A673 (cell line): Measurements from ENCODE around the gene NSRP1. TPM values are rescaled to one million over a fixed set of nuclear protein-coding genes. Genes with fewer than 3 reads are reported as not detected.
"Not testable (repeated sequence)": the region's sequence is repeated elsewhere in the genome, so short reads cannot be mapped to it uniquely, and the experiment has no call there.

Experiments
- BruUV-seq: library from RNA; stranded (reverse); fragments of 400-500 nt; replicated peaks from 2 replicates; lab custom pipeline; 2021; lab: Mats Ljungman, UMichigan
- CTCF ChIA-PET: fragments of 300-600 bp; sonication (Branson Sonifier 250); formaldehyde crosslinking; loops from one replicate; lab custom pipeline; 2022; ENCODE audit warnings: antibody characterized with exemption; lab: Charles Lee
- POLR2A ChIA-PET: fragments of 300-600 bp; sonication (Branson Sonifier 250); formaldehyde crosslinking; loops from one replicate; lab custom pipeline; 2022; ENCODE audit warnings: antibody characterized with exemption; ENCODE audit not compliant: low non-redundant PET; lab: Charles Lee
- DNase-seq: peaks from one replicate; pipeline ENCODE4 v3.0.0-alpha.2; 2015; ENCODE audit warnings: low spot score
- H3K27ac ChIP-seq: fragments of 200-600 bp; sonication (generic); 2 replicates; pipeline ENCODE4 v1.5.1; 2016; ENCODE audit warnings: mixed run types, low read depth, mild to moderate bottlenecking, mixed read lengths, antibody characterized with exemption, low read length; ENCODE audit not compliant: poor library complexity, severe bottlenecking
- H3K27me3 ChIP-seq: fragments of 200-600 bp; sonication (generic); replicated peaks from 2 replicates; pipeline ENCODE4 v1.6.1; 2017; ENCODE audit warnings: mixed run types, low read depth, mild to moderate bottlenecking, mixed read lengths, antibody characterized with exemption, low read length; ENCODE audit not compliant: insufficient read depth, poor library complexity
- H3K36me3 ChIP-seq: fragments of 200-600 bp; sonication (generic); 2 replicates; pipeline ENCODE4 v1.6.1; 2016; ENCODE audit warnings: mixed run types, mild to moderate bottlenecking, mixed read lengths, antibody characterized with exemption, low read length; ENCODE audit not compliant: insufficient read depth, poor library complexity, severe bottlenecking
- H3K4me1 ChIP-seq: fragments of 200-600 bp; sonication (generic); 2 replicates; pipeline ENCODE4 v1.6.1; 2017; ENCODE audit warnings: mixed run types, mild to moderate bottlenecking, mixed read lengths, antibody characterized with exemption, low read length; ENCODE audit not compliant: insufficient read depth, poor library complexity, severe bottlenecking
- H3K4me3 ChIP-seq: fragments of 200-600 bp; sonication (generic); 2 replicates; pipeline ENCODE4 v1.5.1; 2016; ENCODE audit warnings: low read depth, mixed run types, mild to moderate bottlenecking, mixed read lengths, low read length; ENCODE audit not compliant: poor library complexity, severe bottlenecking
- H3K9me3 ChIP-seq: fragments of 200-600 bp; sonication (generic); 2 replicates; pipeline ENCODE4 v1.6.1; 2016; ENCODE audit warnings: mixed run types, low read depth, mild to moderate bottlenecking, mixed read lengths, antibody characterized with exemption, low read length; ENCODE audit not compliant: poor library complexity, severe bottlenecking
- EZH2 ChIP-seq: fragments of 200-600 bp; sonication (generic); IDR thresholded peaks from 2 replicates; pipeline ENCODE4 v1.6.1; 2017; ENCODE audit warnings: borderline replicate concordance, low read depth, mild to moderate bottlenecking, mixed read lengths, antibody characterized with exemption, low read length; ENCODE audit not compliant: poor library complexity, severe bottlenecking
- intact Hi-C: fragments of 100-400 bp; cut with micrococcal nuclease; formaldehyde crosslinking; loops from one replicate; pipeline ENCODE4 v1.10.0; 2022; ENCODE audit not compliant: unreplicated experiment
- total RNA-seq: library from RNA; stranded (reverse); gene quantifications from 2 replicates; pipeline ENCODE4 v1.2.3, GENCODE V29; 2021
- TF ChIP-seq, protein P1 (sequence below): fragments of 300-800, 200-600 bp; sonication (generic); conservative IDR thresholded peaks from 2 replicates; pipeline ENCODE4 v1.5.1; 2017; ENCODE audit warnings: low read depth, mild to moderate bottlenecking, antibody characterized with exemption, low read length, moderate library complexity, mixed read lengths

NSRP1 gene
- total RNA-seq, 1 experiment from 2014 or later, result 43.5 TPM

DNA sequence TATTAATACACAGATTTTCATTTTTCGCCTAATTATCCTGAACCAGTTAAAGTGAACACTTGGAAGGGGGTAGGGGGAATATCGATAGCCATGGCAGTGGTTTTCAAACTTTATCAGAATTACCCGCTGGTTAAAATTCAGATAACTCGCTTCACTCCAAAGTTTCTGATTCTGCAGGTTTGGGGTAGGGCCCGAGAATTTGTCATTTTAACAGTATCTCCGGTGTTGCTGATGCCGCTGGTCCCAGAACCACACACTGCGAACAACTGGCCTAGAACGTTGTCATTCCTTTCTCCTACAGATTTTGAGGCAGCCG is 313 bp upstream of the NSRP1 start:
- Histone ChIP-seq H3K27ac (peak overlapping the region; percentile 97), H3K4me1 (peaks cover 22% of the 10 kb centered on the region), H3K9me3 (no peaks in the 10 kb centered on the region), H3K4me3 (peak overlapping the region; percentile 78), H3K27me3 (no peaks in the 10 kb centered on the region), H3K36me3 (peaks cover 22% of the 10 kb centered on the region)
- DNase-seq, result no peak
- CTCF ChIA-PET, result no interaction called here
- TF ChIP-seq EZH2, result no peak
- TF ChIP-seq, protein P1, sequence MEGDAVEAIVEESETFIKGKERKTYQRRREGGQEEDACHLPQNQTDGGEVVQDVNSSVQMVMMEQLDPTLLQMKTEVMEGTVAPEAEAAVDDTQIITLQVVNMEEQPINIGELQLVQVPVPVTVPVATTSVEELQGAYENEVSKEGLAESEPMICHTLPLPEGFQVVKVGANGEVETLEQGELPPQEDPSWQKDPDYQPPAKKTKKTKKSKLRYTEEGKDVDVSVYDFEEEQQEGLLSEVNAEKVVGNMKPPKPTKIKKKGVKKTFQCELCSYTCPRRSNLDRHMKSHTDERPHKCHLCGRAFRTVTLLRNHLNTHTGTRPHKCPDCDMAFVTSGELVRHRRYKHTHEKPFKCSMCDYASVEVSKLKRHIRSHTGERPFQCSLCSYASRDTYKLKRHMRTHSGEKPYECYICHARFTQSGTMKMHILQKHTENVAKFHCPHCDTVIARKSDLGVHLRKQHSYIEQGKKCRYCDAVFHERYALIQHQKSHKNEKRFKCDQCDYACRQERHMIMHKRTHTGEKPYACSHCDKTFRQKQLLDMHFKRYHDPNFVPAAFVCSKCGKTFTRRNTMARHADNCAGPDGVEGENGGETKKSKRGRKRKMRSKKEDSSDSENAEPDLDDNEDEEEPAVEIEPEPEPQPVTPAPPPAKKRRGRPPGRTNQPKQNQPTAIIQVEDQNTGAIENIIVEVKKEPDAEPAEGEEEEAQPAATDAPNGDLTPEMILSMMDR, result no peak
- intact Hi-C loops, result no loop called here
- BruUV-seq, result no TSS peak
- POLR2A ChIA-PET, result no interaction called here

DNA sequence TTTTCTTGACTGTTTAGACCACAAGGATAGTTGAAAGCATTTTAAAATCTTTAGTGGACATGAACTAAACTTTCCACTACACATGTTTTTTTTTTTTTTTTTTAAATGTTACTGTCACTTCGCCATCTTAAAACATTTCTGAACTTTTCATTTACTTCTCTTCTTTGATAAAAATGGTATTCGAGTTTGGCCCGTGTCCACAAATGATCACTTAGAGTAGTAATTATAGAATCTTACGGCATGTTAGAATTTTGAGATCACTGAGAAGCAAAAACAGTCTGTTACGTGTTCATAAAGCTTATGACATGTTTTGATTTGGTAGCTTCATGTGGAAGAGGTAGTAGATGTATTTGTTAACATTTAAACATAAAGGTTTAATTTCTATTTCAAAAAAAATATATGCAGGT is 1.1 kb downstream of the NSRP1 start:
- DNase-seq, result peak; percentile 45
- CTCF ChIA-PET, result no interaction called here
- Histone ChIP-seq H3K4me1 (peaks cover 20% of the 10 kb centered on the region), H3K9me3 (no peaks in the 10 kb centered on the region), H3K36me3 (peaks cover 22% of the 10 kb centered on the region), H3K27me3 (no peaks in the 10 kb centered on the region), H3K4me3 (peak overlapping the region; percentile 78), H3K27ac (peak overlapping the region; percentile 97)
- intact Hi-C loops, result no loop called here
- BruUV-seq, result no TSS peak
- no peak for TF ChIP-seq EZH2
- POLR2A ChIA-PET, result interaction anchor here (0.5 to 1.0 kb wide), 2 partner anchors 206 to 741 kb away, joined by 3 read pairs; no protein-coding TSS in a partner anchor

DNA sequence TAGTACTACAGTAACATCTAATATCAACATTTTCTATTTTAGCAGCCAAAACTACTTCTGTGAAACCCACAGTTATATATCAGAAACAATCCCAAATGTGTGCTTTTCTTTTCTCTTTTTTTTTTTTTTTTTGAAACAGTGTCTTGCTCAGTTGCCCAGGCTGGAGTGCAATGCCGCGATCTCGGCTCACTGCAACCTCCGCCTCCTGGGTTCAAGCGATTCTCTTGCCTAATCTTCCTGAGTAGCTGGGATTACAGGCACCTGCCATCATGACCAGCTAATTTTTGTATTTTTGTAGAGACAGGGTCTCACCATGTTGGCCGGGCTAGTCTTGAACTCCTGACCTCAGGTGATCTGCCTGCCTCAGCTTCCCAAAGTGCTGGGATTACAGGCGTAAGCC is 2.0 kb downstream of the NSRP1 start:
- H3K27me3 ChIP-seq, H3K9me3 ChIP-seq, H3K27ac ChIP-seq, CTCF ChIA-PET, intact Hi-C loops, DNase-seq, BruUV-seq: not testable (repeated sequence)
- Histone ChIP-seq H3K36me3 (peaks cover 22% of the 10 kb centered on the region), H3K4me3 (peak overlapping the region; percentile 78), H3K4me1 (peaks cover 11% of the 10 kb centered on the region)
- POLR2A ChIA-PET, result interaction anchor here (0.7 kb wide), 1 partner anchor 24 kb away, joined by 11 read pairs; no protein-coding TSS in a partner anchor

DNA sequence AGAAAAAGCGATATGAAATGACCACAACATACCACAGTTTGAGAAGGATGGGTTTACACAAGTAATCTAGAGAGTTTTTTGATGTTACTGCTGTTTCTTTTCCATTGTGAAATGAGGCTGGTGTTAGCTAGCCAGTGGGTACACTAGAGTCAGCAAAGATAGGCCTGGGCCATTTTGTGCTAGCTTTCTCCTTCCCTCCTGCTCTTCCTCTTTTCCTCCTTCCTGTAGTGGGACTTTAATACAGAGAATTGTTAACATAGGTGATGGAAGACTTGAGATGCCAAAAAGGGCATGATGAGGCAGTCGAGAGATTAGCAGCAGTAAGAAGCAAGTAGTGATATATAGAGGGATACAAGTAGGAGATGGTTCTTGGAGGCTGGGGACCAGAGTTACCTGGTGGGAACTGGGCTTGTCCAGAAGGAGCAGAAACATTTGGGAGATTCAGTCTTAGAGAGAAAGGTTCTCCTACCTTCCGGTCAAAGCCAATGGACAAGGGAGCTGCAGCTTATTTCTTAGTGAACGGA is 7.7 kb downstream of the NSRP1 start:
- no peak for DNase-seq
- intact Hi-C loops, result no loop called here
- Histone ChIP-seq H3K9me3 (no peaks in the 10 kb centered on the region), H3K4me1 (peaks cover 7% of the 10 kb centered on the region), H3K36me3 (peaks cover 43% of the 10 kb centered on the region), H3K27ac (no peak overlapping the region), H3K4me3 (no peak overlapping the region), H3K27me3 (no peaks in the 10 kb centered on the region)
- POLR2A ChIA-PET, result no interaction called here
- CTCF ChIA-PET, result interaction anchor here (1.5 kb wide), 1 partner anchor 20 kb away, joined by 5 read pairs; no protein-coding TSS in a partner anchor
- TF ChIP-seq, protein P1, result no peak
- no peak for TF ChIP-seq EZH2
- BruUV-seq, result no TSS peak
